ENCODE results near the gene CSF2RB.

- TF ChIP-seq CTCF (optimal IDR thresholded peaks at IDR 0.05 in 1 of 3, IDR thresholded peaks at IDR 0.05 in 1 of 3, conservative IDR thresholded peaks at IDR 0.05 in 1 of 3; ENCODE audit: extremely low read depth in 1 of 3, insufficient read depth in 2 of 3, low read length in 3 of 3), result no peak
- no peak for TF ChIP-seq EZH2 (IDR thresholded peaks at IDR 0.05; ENCODE audit: low read length)
Observed at GRCh38 chr22:36891646-36892045, 21.8 kb upstream of the CSF2RB start.
